HepG2 (cell line): ENCODE data around the gene COL2A1.

Source experiments
- CTCF ChIP-seq: sonication (generic); formaldehyde crosslinking; IDR thresholded peaks from 2 replicates; pipeline ENCODE4 v1.5.0; 2020; ENCODE audit warnings: mild to moderate bottlenecking, missing genetic modification reagents, moderate library complexity
- FOXK2 ChIP-seq: fragments of 450-650 bp; IDR thresholded peaks from 2 replicates; pipeline ENCODE4 v1.6.1; 2016
- NBN ChIP-seq: fragments of 450-650 bp; conservative IDR thresholded peaks from 2 replicates; pipeline ENCODE4 v1.6.1; 2017
- NFE2L2 ChIP-seq: fragments of 150-350 bp; IDR thresholded peaks from 2 replicates; pipeline ENCODE4 v1.6.1; 2014; ENCODE audit warnings: low read length
- NR1H2 ChIP-seq: sonication (generic); formaldehyde crosslinking; IDR thresholded peaks from 2 replicates; pipeline ENCODE4 v1.8.1; 2022; ENCODE audit warnings: low read depth, missing genetic modification reagents, borderline replicate concordance
- REST ChIP-seq, 2 experiments: IDR thresholded peaks; 2 replicates each; pipeline ENCODE4 v1.6.1; 2011 to 2012; ENCODE audit warnings: low read length in 2 of 2, borderline replicate concordance in 1 of 2, low read depth in 1 of 2, mild to moderate bottlenecking in 1 of 2, moderate library complexity in 1 of 2
- ZNF556 ChIP-seq: sonication (generic); formaldehyde crosslinking; IDR thresholded peaks from 2 replicates; pipeline ENCODE4 v1.4.0; 2020; ENCODE audit warnings: mild to moderate bottlenecking, missing genetic modification reagents, borderline replicate concordance

GRCh38 chr12:48051681-48052080, 47.4 kb upstream of the COL2A1 start:
- TF ChIP-seq NR1H2 (CRISPR knock-in tag) (no peak), FOXK2 (no peak), CTCF (CRISPR knock-in tag) (no peak), ZNF556 (no peak), REST (IDR thresholded peaks at IDR 0.05; ENCODE audit: borderline replicate concordance in 1 of 2, low read depth in 1 of 2, low read length in 2 of 2) (no peak), NBN (no peak), NFE2L2 (no peak)
